GM23248 (cell line): ENCODE data around the gene PLA2G4F.

Source experiments
- EZH2 ChIP-seq: fragments of 200-600 bp; sonication (generic); IDR thresholded peaks from 2 replicates; pipeline ENCODE4 v1.6.1; 2018; ENCODE audit warnings: antibody characterized with exemption, mild to moderate bottlenecking; ENCODE audit not compliant: insufficient read depth, poor library complexity, severe bottlenecking
- EZH2phosphoT487 ChIP-seq: fragments of 200-600 bp; sonication (generic); IDR thresholded peaks from 2 replicates; pipeline ENCODE4 v1.6.1; 2018; ENCODE audit warnings: antibody characterized with exemption, moderate library complexity, mild to moderate bottlenecking, low read depth; ENCODE audit not compliant: insufficient read depth

- TF ChIP-seq EZH2 (no peak), EZH2phosphoT487 (no peak)
Observed at GRCh38 chr15:42143866-42144625, 12.4 kb downstream of the PLA2G4F start.
